HG02852 (cell line): ENCODE data around the gene ITM2B.

Experiments
- ATAC-seq: cut with Tn5 transposase; IDR thresholded peaks from one replicate; pipeline ENCODE4 v1.9.1; 2021; ENCODE audit warnings: mild to moderate bottlenecking, moderate library complexity; ENCODE audit not compliant: unreplicated experiment

ITM2B gene

DNA sequence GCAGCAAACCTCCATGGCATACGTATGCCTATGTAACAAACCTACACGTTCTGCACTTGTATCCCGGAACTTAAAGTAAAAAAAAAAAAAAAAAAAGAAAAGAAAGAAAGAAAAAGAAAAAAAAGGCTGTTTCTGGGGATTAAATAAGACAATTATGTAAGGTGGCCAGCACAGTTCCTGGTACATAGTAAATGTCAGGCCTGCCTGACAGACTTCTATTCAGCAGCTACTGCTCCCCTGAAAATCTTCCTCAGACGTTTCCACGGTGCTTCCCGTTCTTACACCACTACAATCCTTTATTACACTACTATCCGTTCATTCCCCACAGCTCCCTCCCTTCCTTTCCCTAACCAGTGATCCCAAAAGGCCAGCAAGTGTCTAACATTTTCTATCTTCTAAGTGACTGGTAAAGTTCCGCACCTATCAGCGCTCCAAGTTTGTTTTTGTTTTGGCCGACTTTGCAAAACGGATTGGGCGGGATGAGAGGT is 69.9 kb downstream of the ITM2B start:
- ATAC-seq = no peak

DNA sequence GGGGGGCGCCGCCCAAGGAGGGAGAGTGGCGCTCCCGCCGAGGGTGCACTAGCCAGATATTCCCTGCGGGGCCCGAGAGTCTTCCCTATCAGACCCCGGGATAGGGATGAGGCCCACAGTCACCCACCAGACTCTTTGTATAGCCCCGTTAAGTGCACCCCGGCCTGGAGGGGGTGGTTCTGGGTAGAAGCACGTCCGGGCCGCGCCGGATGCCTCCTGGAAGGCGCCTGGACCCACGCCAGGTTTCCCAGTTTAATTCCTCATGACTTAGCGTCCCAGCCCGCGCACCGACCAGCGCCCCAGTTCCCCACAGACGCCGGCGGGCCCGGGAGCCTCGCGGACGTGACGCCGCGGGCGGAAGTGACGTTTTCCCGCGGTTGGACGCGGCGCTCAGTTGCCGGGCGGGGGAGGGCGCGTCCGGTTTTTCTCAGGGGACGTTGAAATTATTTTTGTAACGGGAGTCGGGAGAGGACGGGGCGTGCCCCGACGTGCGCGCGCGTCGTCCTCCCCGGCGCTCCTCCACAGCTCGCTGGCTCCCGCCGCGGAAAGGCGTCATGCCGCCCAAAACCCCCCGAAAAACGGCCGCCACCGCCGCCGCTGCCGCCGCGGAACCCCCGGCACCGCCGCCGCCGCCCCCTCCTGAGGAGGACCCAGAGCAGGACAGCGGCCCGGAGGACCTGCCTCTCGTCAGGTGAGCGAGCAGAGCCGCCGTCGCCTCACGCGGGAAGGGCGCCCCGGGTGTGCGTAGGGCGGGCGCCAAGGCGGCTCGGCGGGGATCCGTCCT is 70.5 kb downstream of the ITM2B start, which contains the start of gene RB1:
RB1 (plus strand) TSS at position 393 of the 784 bp plus-strand sequence; CDS start at position 555, 162 bp downstream.
- peak; percentile 75 for ATAC-seq

DNA sequence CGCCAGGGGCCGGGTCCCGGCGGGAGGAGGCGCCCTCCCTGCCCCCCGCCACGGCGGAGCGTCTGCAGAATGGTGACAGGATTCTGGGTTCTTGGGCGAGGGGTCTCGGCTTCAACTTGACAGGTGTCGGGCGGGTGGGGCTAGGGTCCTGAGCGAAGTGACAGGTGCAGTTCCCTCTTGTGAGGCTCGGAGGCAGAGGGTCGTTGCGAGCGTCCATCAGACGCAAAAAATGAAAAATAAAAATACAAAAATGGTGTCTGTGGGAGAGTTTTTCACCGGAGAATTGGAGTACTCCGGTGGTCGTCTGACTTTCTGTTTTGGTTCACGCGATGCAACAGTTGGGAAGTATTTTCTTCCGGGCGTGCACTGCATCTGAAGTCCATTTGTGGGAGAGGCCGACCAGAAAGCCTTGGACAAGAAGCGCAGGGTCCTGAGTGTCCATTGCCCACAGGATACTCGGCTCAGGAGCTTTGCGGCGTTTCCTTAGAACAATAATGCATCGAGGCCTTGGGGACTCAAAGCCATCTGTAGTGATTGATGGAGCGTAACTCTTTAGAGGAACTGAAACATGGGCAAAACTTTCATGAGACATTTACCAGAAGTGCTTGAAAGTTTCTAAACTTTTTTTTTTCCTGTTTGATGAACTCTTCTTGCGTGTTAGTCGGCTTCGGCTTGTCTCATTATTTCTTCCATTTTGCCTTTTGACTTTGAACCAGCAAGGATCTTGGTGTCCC is 71.3 kb downstream of the ITM2B start:
- ATAC-seq = peak; percentile 68

GRCh38 chr13:48311223-48311622 is 78.2 kb downstream of the ITM2B start:
- ATAC-seq = no peak

- ATAC-seq = no peak
Measured at GRCh38 chr13:48315969-48316650, 83.1 kb downstream of the ITM2B start.

- no peak for ATAC-seq
Measured at GRCh38 chr13:48316826-48317510, 84.0 kb downstream of the ITM2B start.

DNA sequence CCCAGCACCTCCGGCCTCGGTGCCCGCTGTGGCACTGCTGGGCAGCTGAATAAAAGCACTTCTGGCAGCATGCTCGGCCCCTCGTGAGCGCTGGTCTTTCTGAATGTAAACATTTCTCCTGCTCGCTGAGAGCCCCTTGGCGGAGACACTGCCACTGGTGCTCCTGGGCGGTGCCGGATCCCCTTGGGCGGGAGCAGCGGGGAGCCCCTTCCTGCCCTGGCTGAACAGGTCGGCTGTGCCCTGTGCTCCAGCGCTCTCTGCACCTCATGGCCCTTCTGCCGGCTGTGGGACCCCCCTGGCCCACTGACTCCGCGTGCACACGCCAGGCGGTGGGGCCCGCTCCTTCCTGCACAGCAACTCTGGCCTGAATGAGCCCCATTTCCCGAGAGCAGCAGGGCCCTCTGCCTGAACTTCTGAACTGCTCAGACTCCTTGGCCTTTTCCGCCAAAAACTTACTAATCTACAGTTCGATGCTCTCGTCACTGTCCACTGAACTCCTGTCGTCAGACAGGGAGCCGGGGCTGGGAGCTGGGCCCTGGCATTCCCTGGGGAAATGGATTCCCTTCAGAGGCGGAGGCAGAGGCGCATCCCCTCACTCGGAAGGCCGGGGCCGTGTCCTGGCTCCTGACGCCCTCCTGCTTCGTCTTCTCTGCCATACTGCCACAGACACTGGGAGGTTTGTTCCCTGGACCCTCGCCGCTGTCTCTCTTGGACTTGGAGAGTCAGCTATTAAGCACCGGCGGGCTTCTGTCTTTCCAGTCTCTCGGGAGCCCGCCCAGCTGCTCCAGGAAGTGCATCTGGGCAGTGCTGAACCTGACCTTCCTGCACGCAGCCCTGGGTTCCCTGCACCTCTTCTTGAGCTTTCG is 84.7 kb downstream of the ITM2B start:
- no peak for ATAC-seq

DNA sequence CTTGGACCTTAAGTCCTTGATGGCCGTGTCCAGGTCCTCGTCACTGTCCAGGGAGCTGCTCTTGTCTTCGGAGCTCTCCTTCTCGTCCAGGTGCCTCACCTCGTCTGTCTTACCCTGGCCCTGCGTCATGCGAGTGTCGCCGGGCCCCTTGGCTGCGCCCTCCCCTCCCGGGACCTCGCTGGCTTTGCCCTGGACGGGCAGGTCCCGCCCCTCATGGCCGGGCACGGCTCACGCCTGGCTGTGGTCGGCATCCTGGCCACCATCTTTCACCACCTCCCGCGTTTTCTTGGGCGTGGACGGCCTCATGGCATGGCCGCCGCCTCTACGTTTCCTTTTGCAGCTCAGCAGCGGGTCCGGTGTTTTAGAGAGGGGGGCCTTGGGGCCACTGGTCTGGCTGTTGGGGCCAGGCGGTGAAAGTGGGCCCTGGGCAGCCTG is 85.4 kb downstream of the ITM2B start:
- ATAC-seq = no peak

- no peak for ATAC-seq
Measured at GRCh38 chr13:48318821-48319511, 86.0 kb downstream of the ITM2B start.
